Measurements from ENCODE around the gene MITF.

GRCh38 chr3:69907554-69907953 lies 168.3 kb downstream of the MITF start:
- TF ChIP-seq SP1 (IDR thresholded peaks at IDR 0.05; ENCODE audit: low read depth): no peak
- TF ChIP-seq CTCF (IDR thresholded peaks at IDR 0.05 in 2 of 3, conservative IDR thresholded peaks at IDR 0.05 in 1 of 3; ENCODE audit: borderline replicate concordance in 1 of 3, insufficient read depth in 1 of 3, low read depth in 2 of 3, low read length in 2 of 3): no peak
- no peak for TF ChIP-seq POLR2AphosphoS5 (IDR thresholded peaks at IDR 0.05; ENCODE audit: low read depth, low read length)
- TF ChIP-seq JUND (IDR thresholded peaks at IDR 0.05): no peak

Data from HCT116 (cell line).